OCI-LY7 (cell line): ENCODE measurements around the gene AUTS2. TPM values are rescaled to one million over a fixed set of nuclear protein-coding genes. Genes with fewer than 3 reads are reported as not detected.

Experiments used
- BruUV-seq: library from RNA; stranded (reverse); fragments of 400-500 nt; replicated peaks from 2 replicates; lab custom pipeline; 2021; lab: Mats Ljungman, UMichigan
- CTCF ChIA-PET: fragments of 300-600 bp; sonication (Branson Sonifier 250); formaldehyde crosslinking; loops from one replicate; lab custom pipeline; 2022; ENCODE audit warnings: antibody characterized with exemption; ENCODE audit not compliant: unreplicated experiment; lab: Charles Lee
- POLR2A ChIA-PET: fragments of 300-600 bp; sonication (Branson Sonifier 250); formaldehyde crosslinking; loops from one replicate; lab custom pipeline; 2022; ENCODE audit warnings: antibody characterized with exemption; lab: Charles Lee
- DNase-seq: peaks from one replicate; pipeline ENCODE4 v3.0.0-alpha.2; 2015; ENCODE audit warnings: low spot score
- H2AFZ ChIP-seq: fragments of 200-600 bp; sonication (generic), shearing (Covaris generic); 2 replicates; pipeline ENCODE4 v1.6.1; 2014; ENCODE audit warnings: mild to moderate bottlenecking, antibody characterized with exemption, low read length, moderate library complexity
- H3K27ac ChIP-seq: fragments of 200-600 bp; sonication (generic); 2 replicates; pipeline ENCODE4 v1.5.1; 2014; ENCODE audit warnings: mixed run types, low read depth, mild to moderate bottlenecking, moderate library complexity, low read length, inconsistent platforms; ENCODE audit not compliant: poor library complexity, severe bottlenecking
- H3K36me3 ChIP-seq: fragments of 200-600 bp; sonication (generic); 2 replicates; pipeline ENCODE4 v1.6.1; 2014; ENCODE audit warnings: mild to moderate bottlenecking, antibody characterized with exemption, low read length, moderate library complexity, mixed read lengths; ENCODE audit not compliant: insufficient read depth
- H3K4me1 ChIP-seq: fragments of 200-600 bp; sonication (generic); 2 replicates; pipeline ENCODE4 v1.5.1; 2014; ENCODE audit warnings: mild to moderate bottlenecking, low read length; ENCODE audit not compliant: insufficient read depth, poor library complexity, severe bottlenecking
- H3K4me2 ChIP-seq: fragments of 200-600 bp; sonication (generic); 2 replicates; pipeline ENCODE4 v1.6.1; 2014; ENCODE audit warnings: mild to moderate bottlenecking, low read length
- H3K4me3 ChIP-seq: fragments of 200-600 bp; sonication (generic); 2 replicates; pipeline ENCODE4 v1.5.1; 2014; ENCODE audit warnings: mild to moderate bottlenecking, low read depth, low read length; ENCODE audit not compliant: poor library complexity, severe bottlenecking
- H3K79me2 ChIP-seq: fragments of 200-600 bp; sonication (generic); 2 replicates; pipeline ENCODE4 v1.6.1; 2016; ENCODE audit warnings: low read depth, mild to moderate bottlenecking, low read length, moderate library complexity, mixed read lengths; ENCODE audit not compliant: insufficient read depth
- H3K9me2 ChIP-seq: fragments of 200-600 bp; sonication (generic); 2 replicates; pipeline ENCODE4 v1.6.1; 2016; ENCODE audit warnings: mild to moderate bottlenecking, low read length, mixed read lengths; ENCODE audit not compliant: insufficient read depth
- H3K9me3 ChIP-seq: fragments of 200-600 bp; sonication (generic); 2 replicates; pipeline ENCODE4 v1.6.1; 2014; ENCODE audit warnings: mild to moderate bottlenecking, mixed run types, low read length, mixed read lengths
- H4K20me1 ChIP-seq: fragments of 200-600 bp; sonication (generic); 2 replicates; pipeline ENCODE4 v1.6.1; 2014; ENCODE audit warnings: mild to moderate bottlenecking, antibody characterized with exemption, low read length, moderate library complexity, mixed read lengths; ENCODE audit not compliant: insufficient read depth
- EZH2phosphoT487 ChIP-seq: fragments of 200-600 bp; sonication (generic); IDR thresholded peaks from 2 replicates; pipeline ENCODE4 v1.6.1; 2018; ENCODE audit warnings: low read depth, borderline replicate concordance, mild to moderate bottlenecking, mixed run types, antibody characterized with exemption, low read length, moderate library complexity, mixed read lengths
- intact Hi-C: fragments of 100-400 bp; cut with micrococcal nuclease; formaldehyde crosslinking; loops from one replicate; pipeline ENCODE4 v1.10.0; 2022; ENCODE audit not compliant: unreplicated experiment
- total RNA-seq, 2 experiments: library from RNA; depleted of rRNA in 1 of 2; stranded (reverse); fragments of >200 nt in 1 of 2; shearing (Covaris generic) in 1 of 2; gene quantifications; 2 replicates each; pipeline ENCODE4 v1.2.3, GENCODE V29; 2014 to 2022
- TF ChIP-seq, protein P1 (sequence below): fragments of 200-600 bp; sonication (generic); conservative IDR thresholded peaks from 2 replicates; pipeline ENCODE4 v1.5.1; 2014; ENCODE audit warnings: mild to moderate bottlenecking, antibody characterized with exemption, low read length, moderate library complexity, mixed read lengths

The AUTS2 gene
- total RNA-seq, 2 experiments from 2014 or later = 37.9 to 78.5 TPM

DNA sequence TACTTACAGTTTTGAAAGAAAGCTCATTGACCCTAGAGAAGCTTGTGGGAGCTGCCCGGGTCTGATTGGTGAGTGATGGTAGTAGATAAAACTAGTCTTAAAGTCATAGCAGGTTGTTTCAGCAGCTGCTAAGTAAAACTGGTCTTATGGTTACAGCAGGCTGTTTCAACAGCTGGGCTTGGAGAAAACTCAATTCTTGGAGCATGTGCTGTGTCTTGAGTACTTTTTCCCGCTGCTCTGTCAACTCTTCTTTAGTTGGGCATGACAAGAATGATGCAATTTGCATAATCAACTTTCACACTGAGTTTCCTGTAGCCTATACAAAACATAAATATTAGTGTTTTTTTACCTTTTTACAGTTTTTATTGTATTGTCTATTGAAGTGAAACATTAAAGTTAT lies 707.9 kb downstream of the AUTS2 start:
- no peaks in the 10 kb centered on the region for H3K9me3 ChIP-seq
- no TSS peak for BruUV-seq
- H4K20me1 ChIP-seq = no peaks in the 10 kb centered on the region
- no peak overlapping the region for H3K4me3 ChIP-seq
- H3K27ac ChIP-seq = no peak overlapping the region
- TF ChIP-seq EZH2phosphoT487 = no peak
- TF ChIP-seq, protein P1, sequence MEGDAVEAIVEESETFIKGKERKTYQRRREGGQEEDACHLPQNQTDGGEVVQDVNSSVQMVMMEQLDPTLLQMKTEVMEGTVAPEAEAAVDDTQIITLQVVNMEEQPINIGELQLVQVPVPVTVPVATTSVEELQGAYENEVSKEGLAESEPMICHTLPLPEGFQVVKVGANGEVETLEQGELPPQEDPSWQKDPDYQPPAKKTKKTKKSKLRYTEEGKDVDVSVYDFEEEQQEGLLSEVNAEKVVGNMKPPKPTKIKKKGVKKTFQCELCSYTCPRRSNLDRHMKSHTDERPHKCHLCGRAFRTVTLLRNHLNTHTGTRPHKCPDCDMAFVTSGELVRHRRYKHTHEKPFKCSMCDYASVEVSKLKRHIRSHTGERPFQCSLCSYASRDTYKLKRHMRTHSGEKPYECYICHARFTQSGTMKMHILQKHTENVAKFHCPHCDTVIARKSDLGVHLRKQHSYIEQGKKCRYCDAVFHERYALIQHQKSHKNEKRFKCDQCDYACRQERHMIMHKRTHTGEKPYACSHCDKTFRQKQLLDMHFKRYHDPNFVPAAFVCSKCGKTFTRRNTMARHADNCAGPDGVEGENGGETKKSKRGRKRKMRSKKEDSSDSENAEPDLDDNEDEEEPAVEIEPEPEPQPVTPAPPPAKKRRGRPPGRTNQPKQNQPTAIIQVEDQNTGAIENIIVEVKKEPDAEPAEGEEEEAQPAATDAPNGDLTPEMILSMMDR = no peak
- H3K9me2 ChIP-seq = no peaks in the 10 kb centered on the region
- DNase-seq = no peak
- H3K36me3 ChIP-seq = no peaks in the 10 kb centered on the region
- intact Hi-C loops = no loop called here
- no peaks in the 10 kb centered on the region for H3K4me1 ChIP-seq
- POLR2A ChIA-PET = no interaction called here
- no peak overlapping the region for H3K4me2 ChIP-seq
- H2AFZ ChIP-seq = no peak overlapping the region
- no peaks in the 10 kb centered on the region for H3K79me2 ChIP-seq
- CTCF ChIA-PET = no interaction called here

DNA sequence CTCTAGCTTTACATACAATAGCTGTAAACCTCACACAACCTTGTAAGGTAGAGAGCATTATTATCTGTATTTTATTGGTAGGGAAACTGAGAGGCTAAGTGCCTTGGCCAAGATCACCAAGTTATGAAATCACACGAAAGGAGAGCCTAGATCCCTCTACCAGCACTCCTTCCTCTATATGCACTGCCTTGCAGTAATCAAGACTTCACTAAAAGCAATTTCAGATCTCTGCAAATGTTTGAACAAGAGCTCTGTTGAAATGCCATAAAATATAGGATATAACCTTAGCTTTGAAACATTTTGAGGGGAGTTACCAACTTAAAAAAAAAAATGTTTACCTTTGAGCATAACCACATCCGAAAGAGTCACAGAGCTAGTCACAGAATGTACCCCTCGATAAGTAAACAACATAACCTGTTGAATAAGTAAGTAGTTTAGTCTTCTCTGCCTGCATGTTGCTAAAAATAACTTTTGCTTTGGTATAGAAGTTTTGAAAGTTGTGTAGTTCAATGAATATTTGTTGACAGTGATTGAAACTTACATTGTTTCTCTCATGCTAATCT lies 709.4 kb downstream of the AUTS2 start:
- Histone ChIP-seq H2AFZ (no peak overlapping the region), H3K9me3 (no peaks in the 10 kb centered on the region), H3K36me3 (no peaks in the 10 kb centered on the region), H3K79me2 (no peaks in the 10 kb centered on the region), H3K27ac (no peak overlapping the region), H3K4me2 (no peak overlapping the region), H3K9me2 (no peaks in the 10 kb centered on the region), H3K4me3 (no peak overlapping the region), H3K4me1 (no peaks in the 10 kb centered on the region), H4K20me1 (no peaks in the 10 kb centered on the region)
- BruUV-seq = no TSS peak
- POLR2A ChIA-PET = interaction anchor here (1.0 kb wide), 1 partner anchor 16 kb away, joined by 3 read pairs; no protein-coding TSS in a partner anchor
- TF ChIP-seq EZH2phosphoT487 = no peak
- TF ChIP-seq, protein P1 = no peak
- intact Hi-C loops = no loop called here
- no peak for DNase-seq
- CTCF ChIA-PET = no interaction called here

- intact Hi-C loops = no loop called here
- no peak for DNase-seq
- no peak overlapping the region for H3K4me3 ChIP-seq
These were observed 714.1 kb downstream of the AUTS2 start for GRCh38 chr7:70312336-70312735.

More at GRCh38 chr7:70312336-70312735, 714.1 kb downstream of the AUTS2 start:
- no peaks in the 10 kb centered on the region for H3K9me3 ChIP-seq
- TF ChIP-seq, protein P1 = no peak
- no peak overlapping the region for H2AFZ ChIP-seq
- CTCF ChIA-PET = no interaction called here
- no peaks in the 10 kb centered on the region for H3K9me2 ChIP-seq
- no peak overlapping the region for H3K27ac ChIP-seq
- no peak overlapping the region for H3K4me2 ChIP-seq
- H3K4me1 ChIP-seq = no peaks in the 10 kb centered on the region
- no TSS peak for BruUV-seq
- H3K79me2 ChIP-seq = no peaks in the 10 kb centered on the region
- H4K20me1 ChIP-seq = no peaks in the 10 kb centered on the region
- H3K36me3 ChIP-seq = no peaks in the 10 kb centered on the region
- POLR2A ChIA-PET = no interaction called here
